B cell (primary cell): ENCODE results near the gene PLTP. TPM values are rescaled to one million over a fixed set of nuclear protein-coding genes. Genes with fewer than 3 reads are reported as not detected.

Experiments used
- ATAC-seq: fragments of 200-7000 bp; cut with Tn5 transposase; one replicate; pipeline ENCODE4 v1.10.0; 2021; ENCODE audit warnings: low read depth, mild to moderate bottlenecking, moderate number of reproducible peaks, moderate library complexity
- CTCF ChIA-PET: fragments of 350-600 bp; sonication (Branson Sonifier 250); formaldehyde crosslinking; loops from one replicate; lab custom pipeline; 2021; ENCODE audit warnings: antibody characterized with exemption, inconsistent platforms; lab: Charles Lee
- POLR2A ChIA-PET: fragments of 350-600 bp; sonication (Branson Sonifier 250); formaldehyde crosslinking; loops from one replicate; lab custom pipeline; 2021; ENCODE audit warnings: antibody characterized with exemption; lab: Charles Lee
- DNase-seq: peaks from one replicate; pipeline ENCODE4 v3.0.0; 2013
- H2AFZ ChIP-seq: 2 replicates; pipeline ENCODE4 v1.6.1; 2012; ENCODE audit warnings: mild to moderate bottlenecking, low read depth, low read length; ENCODE audit not compliant: insufficient read depth, poor library complexity, severe bottlenecking
- H3K27ac ChIP-seq, 2 donors: 1 replicate in 1 of 2; 2 replicates in 1 of 2; pipeline ENCODE4 v1.5.1; 2012 to 2013; ENCODE audit warnings: low read length in 2 of 2, mild to moderate bottlenecking in 2 of 2, moderate library complexity in 1 of 2
- H3K27me3 ChIP-seq, 4 experiments: fragments of 200-600 bp in 1 of 4; sonication (generic) in 1 of 4; replicated peaks in 1 of 4; 1 replicate in 2 of 4; 2 replicates in 2 of 4; pipeline versions ENCODE4 v1.6.1 to v1.7.0; 2013 to 2016; ENCODE audit warnings: low read length in 3 of 4, mild to moderate bottlenecking in 2 of 4, mixed read lengths in 1 of 4, moderate library complexity in 1 of 4; ENCODE audit not compliant: insufficient read depth in 4 of 4, control insufficient read depth in 3 of 4; ENCODE audit errors: control extremely low read depth in 1 of 4
- H3K36me3 ChIP-seq, 2 experiments: replicated peaks in 1 of 2; 1 replicate in 1 of 2; 2 replicates in 1 of 2; pipeline versions ENCODE4 v1.6.1 to v1.7.1; 2013; ENCODE audit warnings: low read length in 1 of 2; ENCODE audit not compliant: insufficient read depth in 2 of 2, control insufficient read depth in 1 of 2; ENCODE audit errors: control extremely low read depth in 1 of 2, extremely low read depth in 1 of 2
- H3K4me1 ChIP-seq, 2 donors: fragments of 200-600 bp in 1 of 2; sonication (generic) in 1 of 2; 1 replicate in 1 of 2; 2 replicates in 1 of 2; pipeline versions ENCODE4 v1.5.1 to v1.6.1; 2013 to 2017; ENCODE audit warnings: low read length in 2 of 2; ENCODE audit not compliant: control insufficient read depth in 2 of 2, insufficient read depth in 2 of 2
- H3K4me2 ChIP-seq: replicated peaks from 2 replicates; pipeline ENCODE3; 2012; ENCODE audit warnings: mild to moderate bottlenecking, low read depth, low read length; ENCODE audit not compliant: poor library complexity, severe bottlenecking
- H3K4me3 ChIP-seq, 5 experiments: fragments of 200-600 bp in 1 of 5; sonication (generic) in 1 of 5; 1 replicate in 3 of 5; 2 replicates in 2 of 5; pipeline versions ENCODE4 v1.5.1 to v1.7.0; 2011 to 2016; ENCODE audit warnings: low read length in 4 of 5, mild to moderate bottlenecking in 4 of 5, low read depth in 2 of 5, control low read depth in 1 of 5, moderate library complexity in 1 of 5; ENCODE audit not compliant: insufficient read depth in 1 of 5; ENCODE audit errors: control extremely low read depth in 1 of 5, extremely low read depth in 1 of 5
- H3K79me2 ChIP-seq: fragments of 200-600 bp; sonication (generic); one replicate; pipeline ENCODE4 v1.6.0; 2016; ENCODE audit warnings: low read length; ENCODE audit not compliant: control insufficient read depth, insufficient read depth
- H3K9ac ChIP-seq: fragments of 200-600 bp; sonication (generic); 2 replicates; pipeline ENCODE4 v1.6.1; 2017; ENCODE audit warnings: mild to moderate bottlenecking, low read length, moderate library complexity
- H3K9me3 ChIP-seq, 3 donors: one replicate each; pipeline versions ENCODE4 v1.6.1 to v1.7.1; 2013; ENCODE audit warnings: low read length in 2 of 3; ENCODE audit not compliant: control insufficient read depth in 2 of 3, insufficient read depth in 1 of 3; ENCODE audit errors: control extremely low read depth in 1 of 3
- H4K20me1 ChIP-seq: 2 replicates; pipeline ENCODE4 v1.6.0; 2012; ENCODE audit warnings: mild to moderate bottlenecking, low read length; ENCODE audit not compliant: insufficient read depth, control insufficient read depth, poor library complexity, severe bottlenecking
- H3K27ac Mint-ChIP-seq: one replicate; pipeline ENCODE4 v1.8.0; 2021; ENCODE audit warnings: mixed read lengths
- H3K27me3 Mint-ChIP-seq: one replicate; pipeline ENCODE4 v1.8.0; 2021; ENCODE audit warnings: mixed read lengths
- H3K4me1 Mint-ChIP-seq: one replicate; pipeline ENCODE4 v1.8.0; 2021; ENCODE audit warnings: mixed read lengths
- H3K4me3 Mint-ChIP-seq: one replicate; pipeline ENCODE4 v1.8.0; 2021; ENCODE audit warnings: mixed read lengths
- H3K9me3 Mint-ChIP-seq: one replicate; pipeline ENCODE4 v1.8.0; 2022; ENCODE audit warnings: mixed read lengths; ENCODE audit not compliant: insufficient read depth
- EZH2 ChIP-seq: IDR thresholded peaks from 2 replicates; pipeline ENCODE4 v1.6.1; 2012; ENCODE audit warnings: borderline replicate concordance, low read depth, mild to moderate bottlenecking, moderate library complexity, low read length; ENCODE audit not compliant: insufficient read depth, poor library complexity, severe bottlenecking
- WGBS: methylation state at CpG from one replicate; pipeline ENCODE4 v1.1.5; 2013; ENCODE audit warnings: missing lambda C conversion rate; ENCODE audit not compliant: insufficient coverage; 5-methylcytosine and 5-hydroxymethylcytosine counted together
- intact Hi-C: fragments of 100-400 bp; cut with micrococcal nuclease; formaldehyde crosslinking; loops from one replicate; pipeline ENCODE4 v1.10.0; 2022
- polyA plus RNA-seq: library from polyadenylated mRNA; depleted of rRNA; stranded (reverse); fragments of >200 nt; gene quantifications from 2 replicates; pipeline ENCODE4 v1.2.3, GENCODE V29; 2012
- total RNA-seq, 2 donors: library from RNA; stranded (reverse); fragments of 120-200 nt in 1 of 2; gene quantifications; 1 replicate in 1 of 2; 2 replicates in 1 of 2; pipeline versions ENCODE4 v1.2.3 to v1.2.4, GENCODE V29; 2013 to 2022
- TF ChIP-seq, protein P1 (sequence below): fragments of 200-600 bp; IDR thresholded peaks from one replicate; pipeline ENCODE4 v1.8.0; 2022; ENCODE audit warnings: antibody characterized with exemption, mild to moderate bottlenecking

Gene PLTP
- total and polyA plus RNA-seq, 2 donors (not counting 1 experiment from before 2014, with no cell fraction given) = 1.4 to 4.0 TPM

DNA sequence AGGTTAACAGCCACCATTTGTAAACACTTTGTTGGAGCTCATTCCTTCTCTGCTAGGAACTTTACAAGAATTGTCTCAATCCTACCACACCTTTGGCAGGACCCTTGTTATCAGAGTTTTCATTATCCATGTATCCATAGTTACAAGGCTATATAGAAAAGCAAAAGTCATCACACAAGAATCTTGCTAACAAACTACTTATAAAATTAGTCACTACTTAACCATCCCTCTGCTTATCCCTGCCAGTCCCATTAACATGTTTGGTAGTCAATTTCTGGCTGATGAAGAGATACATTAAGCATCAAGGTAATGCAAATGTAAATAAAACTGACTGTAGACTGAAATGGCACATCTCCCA, 44.2 kb downstream of the PLTP start:
- ATAC-seq = no peak

DNA sequence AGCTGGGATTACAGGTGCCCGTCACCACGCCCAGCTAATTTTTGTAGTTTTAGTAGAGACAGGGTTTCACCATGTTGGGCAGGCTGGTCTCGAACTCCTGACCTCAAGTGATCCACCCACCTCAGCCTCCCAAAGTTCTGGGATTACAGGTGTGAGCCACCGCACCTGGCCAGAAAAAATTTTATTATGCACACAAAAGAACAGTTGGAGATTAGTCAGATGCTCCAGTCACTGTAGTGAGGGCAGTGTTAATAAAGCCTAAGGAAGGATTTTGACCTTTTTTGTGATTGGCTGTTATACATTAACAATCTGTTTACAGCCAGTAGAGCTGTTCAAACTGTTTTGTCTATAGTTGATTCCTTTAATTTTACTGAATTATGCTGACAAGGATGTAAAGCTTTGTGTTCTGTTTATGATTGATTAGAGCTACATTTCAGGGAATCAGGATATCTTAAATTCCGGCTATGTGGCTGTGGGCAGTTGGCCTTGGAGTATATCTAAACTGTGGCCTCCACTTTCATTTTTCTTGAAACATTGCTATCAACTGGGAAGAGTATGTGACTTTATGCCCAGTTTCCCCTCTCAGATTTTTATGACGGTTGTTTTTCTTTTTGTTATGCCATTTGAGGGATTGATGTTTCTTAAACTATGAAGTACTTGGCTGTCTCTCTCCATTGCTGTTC, 44.7 kb downstream of the PLTP start:
- no peaks in the 10 kb centered on the region for H3K27me3 Mint-ChIP-seq
- H3K79me2 ChIP-seq = peaks cover 5% of the 10 kb centered on the region
- no peaks in the 10 kb centered on the region for H3K9me3 ChIP-seq
- no peak overlapping the region for H3K27ac Mint-ChIP-seq
- DNase-seq = no peak
- H3K4me2 ChIP-seq = no peak overlapping the region
- no peaks in the 10 kb centered on the region for H4K20me1 ChIP-seq
- H3K9me3 Mint-ChIP-seq = no peaks in the 10 kb centered on the region
- TF ChIP-seq, protein P1, sequence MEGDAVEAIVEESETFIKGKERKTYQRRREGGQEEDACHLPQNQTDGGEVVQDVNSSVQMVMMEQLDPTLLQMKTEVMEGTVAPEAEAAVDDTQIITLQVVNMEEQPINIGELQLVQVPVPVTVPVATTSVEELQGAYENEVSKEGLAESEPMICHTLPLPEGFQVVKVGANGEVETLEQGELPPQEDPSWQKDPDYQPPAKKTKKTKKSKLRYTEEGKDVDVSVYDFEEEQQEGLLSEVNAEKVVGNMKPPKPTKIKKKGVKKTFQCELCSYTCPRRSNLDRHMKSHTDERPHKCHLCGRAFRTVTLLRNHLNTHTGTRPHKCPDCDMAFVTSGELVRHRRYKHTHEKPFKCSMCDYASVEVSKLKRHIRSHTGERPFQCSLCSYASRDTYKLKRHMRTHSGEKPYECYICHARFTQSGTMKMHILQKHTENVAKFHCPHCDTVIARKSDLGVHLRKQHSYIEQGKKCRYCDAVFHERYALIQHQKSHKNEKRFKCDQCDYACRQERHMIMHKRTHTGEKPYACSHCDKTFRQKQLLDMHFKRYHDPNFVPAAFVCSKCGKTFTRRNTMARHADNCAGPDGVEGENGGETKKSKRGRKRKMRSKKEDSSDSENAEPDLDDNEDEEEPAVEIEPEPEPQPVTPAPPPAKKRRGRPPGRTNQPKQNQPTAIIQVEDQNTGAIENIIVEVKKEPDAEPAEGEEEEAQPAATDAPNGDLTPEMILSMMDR = no peak
- TF ChIP-seq EZH2 = no peak
- ChIA-PET POLR2A (no interaction called here), CTCF (interaction anchor here (0.7 kb wide), 1 partner anchor 15 kb away, joined by 3 read pairs; no protein-coding TSS in a partner anchor)
- H3K9ac ChIP-seq = no peak overlapping the region
- peaks cover 0 to 2% of the 10 kb centered on the region in 2 experiments for H3K36me3 ChIP-seq
- no peaks in the 10 kb centered on the region for H3K27me3 ChIP-seq
- H2AFZ ChIP-seq = no peak overlapping the region
- no peaks in the 10 kb centered on the region for H3K4me1 ChIP-seq
- no peak overlapping the region for H3K4me3 Mint-ChIP-seq
- ATAC-seq = no peak
- intact Hi-C loops = no loop called here
- H3K4me3 ChIP-seq = no peak overlapping the region
- no peak overlapping the region for H3K27ac ChIP-seq
- no peaks in the 10 kb centered on the region for H3K4me1 Mint-ChIP-seq
- WGBS = 82% methylated on average over 2 of the region's 6 CpGs

More for the DNA sequence above, 44.2 kb downstream of the PLTP start:
- peaks cover 5% of the 10 kb centered on the region for H3K79me2 ChIP-seq
- peaks cover 0 to 5% of the 10 kb centered on the region in 2 experiments for H3K36me3 ChIP-seq
- no peaks in the 10 kb centered on the region for H3K9me3 Mint-ChIP-seq
- ChIA-PET POLR2A (no interaction called here), CTCF (interaction anchor here (0.7 kb wide), 1 partner anchor 14 kb away, joined by 3 read pairs; no protein-coding TSS in a partner anchor)
- no peak overlapping the region for H3K9ac ChIP-seq
- no peaks in the 10 kb centered on the region for H3K27me3 ChIP-seq
- H3K4me1 Mint-ChIP-seq = no peaks in the 10 kb centered on the region
- no peak overlapping the region for H3K27ac Mint-ChIP-seq
- no peaks in the 10 kb centered on the region for H3K9me3 ChIP-seq
- H2AFZ ChIP-seq = no peak overlapping the region
- no peaks in the 10 kb centered on the region for H3K4me1 ChIP-seq
- H3K4me3 Mint-ChIP-seq = no peak overlapping the region
- H4K20me1 ChIP-seq = no peaks in the 10 kb centered on the region
- H3K27me3 Mint-ChIP-seq = no peaks in the 10 kb centered on the region
- no peak overlapping the region for H3K4me2 ChIP-seq
- TF ChIP-seq, protein P1 = no peak
- TF ChIP-seq EZH2 = no peak
- H3K27ac ChIP-seq = no peak overlapping the region
- no peak overlapping the region for H3K4me3 ChIP-seq
- intact Hi-C loops = no loop called here
- no peak for DNase-seq
